Measurements from ENCODE around the gene RPA1. TPM values are rescaled to one million over a fixed set of nuclear protein-coding genes. Genes with fewer than 3 reads are reported as not detected.

Gene RPA1
- total and polyA plus RNA-seq, 2 of the 4 experiments (the other 2 are of a cell fraction), result 38.4 to 48.2 TPM

- Histone ChIP-seq H2AK5ac (ENCODE audit: low read depth, low read length) (no peak overlapping the region), H3K4me3 (ENCODE audit: insufficient read depth, low read depth, low read length) (no peak overlapping the region), H2BK20ac (ENCODE audit: low read depth, low read length) (no peak overlapping the region), H3K27me3 (ENCODE audit: control insufficient read depth, insufficient read depth, low read length) (peaks cover 74% of the 10 kb centered on the region), H2AK9ac (replicated peaks; ENCODE audit: low read depth, low read length, poor library complexity) (no peak overlapping the region), H4K8ac (ENCODE audit: low read depth in 2 of 2, low read length in 2 of 2) (no peak overlapping the region), H3K36me3 (ENCODE audit: control insufficient read depth, insufficient read depth, low read length) (no peaks in the 10 kb centered on the region), H3K4ac (ENCODE audit: low read depth, low read length) (no peak overlapping the region), H3K9me1 (ENCODE audit: insufficient read depth, low read length) (0 out of 2 replicates have a peak, but pooled peaks cover 4% of the 10 kb centered on the region), H2BK5ac (ENCODE audit: low read depth, low read length, poor library complexity, severe bottlenecking) (no peak overlapping the region), H3K18ac (ENCODE audit: low read depth, low read length) (no peak overlapping the region), H3K79me1 (ENCODE audit: low read depth in 1 of 2, low read length in 2 of 2) (no peaks in the 10 kb centered on the region), H2BK120ac (ENCODE audit: low read depth, low read length) (no peak overlapping the region), H4K91ac (ENCODE audit: insufficient read depth, low read depth, low read length) (no peak overlapping the region), H3K14ac (replicated peaks; ENCODE audit: low read depth, low read length) (no peak overlapping the region), H3K27ac (ENCODE audit: insufficient read depth, low read length) (no peak overlapping the region), H4K20me1 (ENCODE audit: insufficient read depth, low read length) (no peaks in the 10 kb centered on the region), H3K23ac (ENCODE audit: low read depth, low read length) (no peak overlapping the region), H3K9me3 (ENCODE audit: control insufficient read depth, insufficient read depth, low read length) (no peaks in the 10 kb centered on the region), H4K5ac (ENCODE audit: low read depth, low read length) (no peak overlapping the region), H3K4me2 (ENCODE audit: low read depth, low read length) (no peak overlapping the region), H3K4me1 (ENCODE audit: control insufficient read depth, insufficient read depth, low read length) (no peaks in the 10 kb centered on the region), H2BK15ac (ENCODE audit: low read depth, low read length) (no peak overlapping the region), H3K9ac (ENCODE audit: low read depth, low read length) (no peak overlapping the region), H2AFZ (replicated peaks; ENCODE audit: low read length, poor library complexity) (peak overlapping the region; percentile 58), H3K56ac (ENCODE audit: extremely low read depth, insufficient read depth, low read length) (no peak overlapping the region)
- dilution Hi-C loops (cut with HindIII; ENCODE audit: low sequenced_read_pairs, unreplicated experiment), result no loop called here
- TF ChIP-seq MAFK (IDR thresholded peaks at IDR 0.05; ENCODE audit: low read depth, low read length) (no peak), CEBPB (IDR thresholded peaks at IDR 0.05; ENCODE audit: low read depth, low read length) (no peak), MAZ (IDR thresholded peaks at IDR 0.05; ENCODE audit: borderline replicate concordance, low read depth, low read length) (no peak)
- in situ Hi-C loops (cut with MboI; ENCODE audit: low sequenced_read_pairs), result loop anchor here (5.0 kb wide), 1 partner anchor 113 kb away; the partner anchor contains the start of gene RTN4RL1
- CTCF ChIA-PET, result no interaction called here
- no TSS peak for BruUV-seq (replicated peaks)
- WGBS, 2 experiments (ENCODE audit: extremely low coverage in 2 of 2, insufficient read length in 1 of 2), result no CpG with 5 or more reads among the region's 8 CpGs
- intact Hi-C loops (cut with micrococcal nuclease), result no loop called here
- POLR2A ChIA-PET (ENCODE audit: unreplicated experiment), result no interaction called here
- ATAC-seq (ENCODE audit: low read depth) (no peak), DNase-seq (no peak)
Observed at GRCh38 chr17:1914661-1915083, 84.9 kb downstream of the RPA1 start.

Measured in IMR-90 (cell line).